C4-2B (cell line): ENCODE data around the gene PTPN21.
"Not testable (repeated sequence)": the region's sequence is repeated elsewhere in the genome, so short reads cannot be mapped to it uniquely, and the experiment has no call there.

Source experiments
- H3K27ac ChIP-seq: fragments of 450-650 bp; 2 replicates; pipeline ENCODE4 v1.5.1; 2017
- ZFX ChIP-seq: fragments of 450-650 bp; IDR thresholded peaks from 2 replicates; pipeline ENCODE4 v1.6.1; 2017
- TF ChIP-seq, protein P1 (sequence below): fragments of 450-650 bp; conservative IDR thresholded peaks from 2 replicates; pipeline ENCODE4 v1.5.1; 2017; ENCODE audit warnings: mild to moderate bottlenecking

The PTPN21 gene

DNA sequence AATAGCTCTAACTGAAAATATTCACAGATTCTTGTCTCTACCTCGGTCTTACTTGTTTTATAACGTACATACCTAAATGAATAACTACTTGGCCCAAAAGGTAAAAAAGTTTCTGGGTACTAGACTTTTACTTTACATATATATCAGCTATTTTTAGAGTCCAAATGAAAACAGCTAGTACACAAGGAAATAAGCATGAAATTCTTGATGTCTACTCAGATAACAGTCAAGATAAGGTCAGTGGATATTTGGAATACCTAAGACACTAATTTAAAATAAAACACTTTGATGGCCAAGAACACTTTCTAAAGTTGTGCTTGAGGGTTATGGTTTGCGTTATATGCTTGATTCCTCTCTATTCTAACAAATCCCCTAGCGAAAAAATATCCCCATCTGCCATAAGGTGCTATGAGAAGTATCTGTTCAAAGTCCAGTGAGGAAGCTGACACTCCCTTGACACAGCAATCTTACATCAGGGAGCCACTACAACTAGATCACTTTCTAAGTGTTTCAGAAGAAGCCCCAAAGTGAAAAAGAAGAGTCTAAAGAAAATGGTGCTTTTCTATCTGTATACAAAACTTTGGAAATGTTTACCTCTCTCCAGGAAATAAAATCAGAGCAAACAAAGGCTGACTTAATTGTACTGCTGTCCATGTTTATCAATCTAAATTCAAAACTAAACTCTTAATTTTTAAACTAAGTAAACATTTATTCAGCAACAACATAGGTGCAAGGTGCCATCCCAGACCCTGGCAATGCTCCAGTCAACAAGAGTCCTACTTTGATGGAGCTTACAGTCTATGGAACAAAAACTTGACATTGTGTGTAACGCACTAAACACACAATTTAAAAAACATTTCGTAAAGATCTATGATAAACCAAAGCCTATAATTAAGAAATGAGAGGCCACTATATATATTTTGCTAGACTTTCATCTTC is 11.7 kb downstream of the PTPN21 start:
- H3K27ac ChIP-seq = no peak overlapping the region
- TF ChIP-seq ZFX = no peak
- TF ChIP-seq, protein P1, sequence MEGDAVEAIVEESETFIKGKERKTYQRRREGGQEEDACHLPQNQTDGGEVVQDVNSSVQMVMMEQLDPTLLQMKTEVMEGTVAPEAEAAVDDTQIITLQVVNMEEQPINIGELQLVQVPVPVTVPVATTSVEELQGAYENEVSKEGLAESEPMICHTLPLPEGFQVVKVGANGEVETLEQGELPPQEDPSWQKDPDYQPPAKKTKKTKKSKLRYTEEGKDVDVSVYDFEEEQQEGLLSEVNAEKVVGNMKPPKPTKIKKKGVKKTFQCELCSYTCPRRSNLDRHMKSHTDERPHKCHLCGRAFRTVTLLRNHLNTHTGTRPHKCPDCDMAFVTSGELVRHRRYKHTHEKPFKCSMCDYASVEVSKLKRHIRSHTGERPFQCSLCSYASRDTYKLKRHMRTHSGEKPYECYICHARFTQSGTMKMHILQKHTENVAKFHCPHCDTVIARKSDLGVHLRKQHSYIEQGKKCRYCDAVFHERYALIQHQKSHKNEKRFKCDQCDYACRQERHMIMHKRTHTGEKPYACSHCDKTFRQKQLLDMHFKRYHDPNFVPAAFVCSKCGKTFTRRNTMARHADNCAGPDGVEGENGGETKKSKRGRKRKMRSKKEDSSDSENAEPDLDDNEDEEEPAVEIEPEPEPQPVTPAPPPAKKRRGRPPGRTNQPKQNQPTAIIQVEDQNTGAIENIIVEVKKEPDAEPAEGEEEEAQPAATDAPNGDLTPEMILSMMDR = no peak

DNA sequence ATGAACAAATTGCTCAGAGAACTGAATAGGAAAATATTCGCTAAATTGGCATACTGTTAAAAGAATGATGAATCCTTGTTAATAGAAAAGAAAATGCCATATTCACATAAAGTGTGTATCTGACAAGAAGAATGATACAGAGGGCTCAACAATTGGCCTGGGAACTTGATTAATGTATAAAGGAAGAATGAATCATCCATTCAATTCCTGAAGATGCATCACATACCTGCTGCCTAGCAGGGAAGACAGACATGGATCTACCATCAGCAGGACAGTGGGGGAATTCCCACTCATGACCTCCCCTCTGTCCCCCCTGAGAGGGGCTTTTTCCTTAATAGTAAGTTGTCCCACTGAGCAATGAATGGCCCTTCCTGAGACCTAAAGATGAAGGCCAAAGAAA is 13.5 kb downstream of the PTPN21 start:
- H3K27ac ChIP-seq = no peak overlapping the region
- TF ChIP-seq ZFX = no peak
- TF ChIP-seq, protein P1 = no peak

DNA sequence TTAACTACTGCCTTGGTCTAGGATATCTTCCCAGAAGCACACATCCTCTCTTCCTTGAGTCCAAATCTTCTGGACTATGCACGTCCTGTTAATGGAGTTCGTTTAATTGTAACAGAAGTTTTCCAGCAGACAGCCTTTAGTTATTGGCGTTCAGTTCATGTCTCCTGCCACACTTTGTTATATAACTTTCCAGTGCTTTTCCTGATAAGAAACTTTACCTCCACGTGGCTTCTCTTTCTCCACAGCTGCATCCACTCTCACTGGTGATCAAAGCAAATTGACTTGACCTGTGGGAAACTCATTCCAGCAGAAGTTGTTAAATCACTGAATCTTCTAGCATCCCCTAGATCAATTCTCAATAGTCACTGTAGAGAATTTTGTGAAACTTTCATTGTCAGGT is 19.0 kb downstream of the PTPN21 start:
- no peak for TF ChIP-seq ZFX
- TF ChIP-seq, protein P1 = no peak
- H3K27ac ChIP-seq = no peak overlapping the region

DNA sequence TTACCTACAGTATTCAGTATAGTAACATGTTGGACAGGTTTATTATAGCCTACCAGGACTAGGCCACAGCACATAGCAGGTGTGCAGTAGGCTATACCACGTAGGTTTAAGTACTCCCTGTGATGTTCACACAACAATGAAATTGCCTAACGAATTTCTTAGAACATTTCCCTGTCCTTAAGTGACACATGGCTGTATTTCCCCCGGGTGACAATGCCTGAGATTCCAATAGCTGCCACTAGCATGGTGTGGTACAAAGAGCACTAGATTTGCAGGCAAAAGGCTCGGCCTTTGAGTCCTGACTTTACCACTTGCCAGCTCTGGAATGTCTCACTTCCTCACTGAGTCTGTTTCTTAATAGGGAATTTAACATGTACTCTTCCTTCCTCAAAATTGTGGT is 19.7 kb downstream of the PTPN21 start:
- H3K27ac ChIP-seq = no peak overlapping the region
- no peak for TF ChIP-seq ZFX
- TF ChIP-seq, protein P1 = no peak; the same call in 1 of the 2 replicates

DNA sequence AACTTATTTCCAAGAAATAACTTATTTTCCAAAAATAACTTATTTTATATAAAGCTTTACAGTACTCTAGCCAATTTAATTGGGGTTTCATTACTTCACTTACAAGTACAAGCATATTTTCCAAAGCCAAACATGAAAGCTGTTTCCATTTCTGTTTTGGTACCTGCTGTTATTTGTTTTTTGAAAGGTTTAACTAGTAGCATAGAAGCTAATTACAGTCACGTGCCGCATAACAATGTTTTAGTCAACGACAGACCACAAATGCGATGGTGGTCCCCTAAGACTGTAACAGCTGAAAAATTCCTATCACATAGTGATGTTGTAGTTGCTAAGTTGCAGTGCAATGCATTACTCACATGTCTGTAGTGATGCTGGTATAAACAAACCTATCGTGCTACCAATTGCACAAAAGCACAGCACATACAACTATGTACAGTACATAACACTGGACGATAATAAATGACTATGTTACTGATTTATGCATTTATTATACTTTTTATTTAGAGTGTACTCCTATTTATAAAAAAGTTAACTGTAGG is 21.7 kb downstream of the PTPN21 start:
- no peak overlapping the region for H3K27ac ChIP-seq
- TF ChIP-seq ZFX = no peak
- TF ChIP-seq, protein P1 = no peak

DNA sequence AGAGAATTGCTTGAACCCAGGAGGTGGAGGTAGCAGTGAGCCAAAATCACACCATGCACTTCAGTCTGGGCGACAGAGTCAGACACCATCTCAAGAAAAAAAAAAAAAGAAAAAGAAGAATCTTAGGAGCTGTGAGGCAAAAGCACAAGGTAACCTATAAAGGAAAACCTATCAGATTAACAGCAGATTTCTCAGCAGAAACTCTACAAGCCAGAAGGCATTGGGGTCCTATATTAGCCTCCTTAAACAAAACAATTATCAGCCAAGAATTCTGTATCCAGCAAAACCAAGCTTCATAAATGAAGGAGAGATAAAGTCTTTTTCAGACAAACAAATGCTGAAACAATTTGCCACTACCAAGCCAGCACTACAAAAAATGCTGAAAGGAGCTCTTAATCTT is 24.9 kb downstream of the PTPN21 start:
- not testable (repeated sequence) for H3K27ac ChIP-seq

DNA sequence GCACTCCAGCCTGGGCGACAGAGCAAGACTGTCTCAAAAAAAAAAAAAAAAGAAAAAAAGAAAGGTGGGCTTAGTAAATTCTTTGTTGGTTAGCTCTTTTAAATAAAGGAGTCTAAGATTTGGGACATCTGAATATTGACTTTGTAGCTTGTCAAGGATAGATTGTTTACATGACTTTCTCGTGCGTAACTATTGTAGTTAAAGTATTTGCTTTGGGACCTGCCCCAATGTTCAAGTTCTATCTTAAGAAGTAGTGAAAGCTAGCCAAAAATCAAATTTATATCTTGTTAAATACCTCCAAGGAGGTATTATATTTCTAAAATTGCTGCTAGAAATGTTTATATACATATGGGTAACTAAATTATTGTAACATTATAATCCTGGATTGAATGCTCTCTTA is 32.4 kb downstream of the PTPN21 start:
- no peak for TF ChIP-seq ZFX
- peak overlapping the region; percentile 72 for H3K27ac ChIP-seq

DNA sequence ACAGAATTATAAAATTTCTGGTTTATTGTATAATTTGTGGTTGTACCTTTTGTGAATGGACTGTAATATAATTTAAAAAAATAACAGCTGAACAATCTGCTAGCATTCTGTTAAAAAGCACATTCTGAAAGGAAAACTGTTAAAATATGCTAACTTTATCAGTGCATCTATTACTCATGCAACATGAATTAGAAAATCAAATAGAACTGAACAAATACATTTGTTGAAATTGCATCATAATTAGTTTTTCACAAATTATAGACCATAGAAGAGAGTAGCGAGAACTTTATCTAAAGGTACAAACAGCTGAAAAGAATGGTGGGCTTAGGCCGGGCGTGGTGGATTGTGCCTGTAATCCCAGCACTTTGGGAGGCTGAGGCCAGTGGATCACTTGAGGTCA is 33.0 kb downstream of the PTPN21 start:
- TF ChIP-seq, protein P1 = no peak
- no peak for TF ChIP-seq ZFX
- H3K27ac ChIP-seq = peak overlapping the region; percentile 72
